ENCODE measurements around the gene DDX1.

DDX1 gene

DNA sequence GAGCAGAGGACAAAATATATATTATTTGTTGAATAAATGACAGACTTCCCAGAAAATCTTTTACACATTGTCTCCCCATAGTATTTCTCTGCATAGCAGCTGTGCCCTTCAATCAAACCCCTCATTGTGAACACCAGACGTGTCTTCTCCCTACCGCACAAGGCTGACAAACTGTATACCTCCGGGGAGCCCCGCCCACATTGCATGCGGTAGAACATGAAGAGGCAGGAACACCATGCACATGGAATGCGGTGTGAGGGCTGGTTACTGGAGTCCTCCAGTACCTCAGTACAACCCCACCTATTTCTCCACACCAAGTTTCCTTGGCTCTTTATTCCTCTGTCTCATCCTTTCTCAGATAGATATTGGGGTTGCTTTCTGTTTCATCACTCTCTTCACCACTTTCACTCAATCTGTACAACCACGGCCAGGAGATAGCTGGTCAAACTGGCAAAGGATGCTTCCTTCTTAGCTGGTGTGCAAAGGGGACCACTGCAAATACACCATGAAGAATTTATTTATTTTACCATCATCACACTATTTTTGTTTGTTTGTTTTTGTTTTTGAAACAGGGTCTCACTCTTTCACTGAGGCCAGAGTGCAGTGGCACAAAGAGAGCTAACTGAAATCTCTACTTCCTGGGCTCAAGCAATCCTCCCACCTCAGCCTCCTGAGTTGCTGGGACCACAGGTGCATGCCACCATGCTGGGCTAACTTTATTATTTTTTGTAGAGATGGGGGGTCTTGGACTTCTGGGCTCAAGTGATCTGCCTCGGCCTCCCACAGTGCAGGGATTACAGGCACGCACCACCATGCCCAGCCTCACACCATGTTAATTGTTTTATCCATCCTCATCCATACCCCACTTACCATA is 28.2 kb upstream of the DDX1 start:
- Histone ChIP-seq H3K27ac (ENCODE audit: low read length, poor library complexity, severe bottlenecking) (no peak overlapping the region), H3K14ac (ENCODE audit: low read length in 2 of 2) (no peak overlapping the region), H2AFZ (ENCODE audit: low read depth, low read length) (no peak overlapping the region), H3K23ac (ENCODE audit: low read length in 2 of 2) (no peak overlapping the region), H2BK12ac (ENCODE audit: low read length in 2 of 2) (no peak overlapping the region), H3K9ac (ENCODE audit: low read length) (no peak overlapping the region), H3K18ac (ENCODE audit: low read depth in 1 of 2, low read length in 2 of 2) (no peak overlapping the region), H3K4me2 (ENCODE audit: low read length, poor library complexity, severe bottlenecking) (no peak overlapping the region), H3K4me1 (ENCODE audit: control insufficient read depth, insufficient read depth, low read depth, low read length) (no peaks in the 10 kb centered on the region), H2BK5ac (ENCODE audit: low read depth, low read length, poor library complexity, severe bottlenecking) (no peak overlapping the region), H3K4me3 (ENCODE audit: insufficient read depth in 1 of 2, low read depth in 1 of 2, low read length in 2 of 2) (no peak overlapping the region), H2AK5ac (ENCODE audit: low read length, severe bottlenecking) (no peak overlapping the region), H3K4ac (ENCODE audit: low read depth in 1 of 2, low read length in 2 of 2) (no peak overlapping the region), H3K36me3 (ENCODE audit: control insufficient read depth in 1 of 2, insufficient read depth in 2 of 2, low read depth in 1 of 2, low read length in 2 of 2) (no peaks in the 10 kb centered on the region), H2BK120ac (ENCODE audit: low read depth, low read length) (no peak overlapping the region), H4K8ac (ENCODE audit: low read length) (no peak overlapping the region), H3K9me3 (ENCODE audit: control insufficient read depth, low read length) (no peaks in the 10 kb centered on the region), H4K91ac (ENCODE audit: low read length) (no peak overlapping the region), H3K27me3 (ENCODE audit: control insufficient read depth in 1 of 2, insufficient read depth in 1 of 2, low read length in 2 of 2) (no peaks in the 10 kb centered on the region), H3K79me1 (replicated peaks; ENCODE audit: low read length, poor library complexity, severe bottlenecking) (no peaks in the 10 kb centered on the region), H2BK15ac (ENCODE audit: low read depth, poor library complexity, severe bottlenecking) (no peak overlapping the region)
- WGBS = 91% methylated on average over 9 of the region's 9 CpGs
- no peak for DNase-seq

- Histone ChIP-seq H3K27ac (ENCODE audit: low read length, poor library complexity, severe bottlenecking) (no peak overlapping the region), H3K36me3 (ENCODE audit: control insufficient read depth in 1 of 2, insufficient read depth in 2 of 2, low read depth in 1 of 2, low read length in 2 of 2) (no peaks in the 10 kb centered on the region), H3K79me1 (replicated peaks; ENCODE audit: low read length, poor library complexity, severe bottlenecking) (no peaks in the 10 kb centered on the region), H3K4me3 (ENCODE audit: insufficient read depth in 1 of 2, low read depth in 1 of 2, low read length in 2 of 2) (no peak overlapping the region), H2BK12ac (ENCODE audit: low read length in 2 of 2) (no peak overlapping the region), H2BK120ac (ENCODE audit: low read depth, low read length) (no peak overlapping the region), H3K4me2 (ENCODE audit: low read length, poor library complexity, severe bottlenecking) (no peak overlapping the region), H3K9ac (ENCODE audit: low read length) (no peak overlapping the region), H3K14ac (ENCODE audit: low read length in 2 of 2) (no peak overlapping the region), H4K8ac (ENCODE audit: low read length) (no peak overlapping the region), H2AFZ (ENCODE audit: low read depth, low read length) (no peak overlapping the region), H3K4me1 (ENCODE audit: control insufficient read depth, insufficient read depth, low read depth, low read length) (no peaks in the 10 kb centered on the region), H3K9me3 (ENCODE audit: control insufficient read depth, low read length) (no peaks in the 10 kb centered on the region), H3K23ac (ENCODE audit: low read length in 2 of 2) (no peak overlapping the region), H3K27me3 (ENCODE audit: control insufficient read depth in 1 of 2, insufficient read depth in 1 of 2, low read length in 2 of 2) (no peaks in the 10 kb centered on the region), H3K4ac (ENCODE audit: low read depth in 1 of 2, low read length in 2 of 2) (no peak overlapping the region), H4K91ac (ENCODE audit: low read length) (no peak overlapping the region), H2BK15ac (ENCODE audit: low read depth, poor library complexity, severe bottlenecking) (no peak overlapping the region), H3K18ac (ENCODE audit: low read depth in 1 of 2, low read length in 2 of 2) (no peak overlapping the region), H2BK5ac (ENCODE audit: low read depth, low read length, poor library complexity, severe bottlenecking) (no peak overlapping the region), H2AK5ac (ENCODE audit: low read length, severe bottlenecking) (no peak overlapping the region)
- DNase-seq = no peak
- WGBS = 100% methylated on average over 2 of the region's 3 CpGs
Observed at GRCh38 chr2:15565392-15565791, 26.3 kb upstream of the DDX1 start.

DNA sequence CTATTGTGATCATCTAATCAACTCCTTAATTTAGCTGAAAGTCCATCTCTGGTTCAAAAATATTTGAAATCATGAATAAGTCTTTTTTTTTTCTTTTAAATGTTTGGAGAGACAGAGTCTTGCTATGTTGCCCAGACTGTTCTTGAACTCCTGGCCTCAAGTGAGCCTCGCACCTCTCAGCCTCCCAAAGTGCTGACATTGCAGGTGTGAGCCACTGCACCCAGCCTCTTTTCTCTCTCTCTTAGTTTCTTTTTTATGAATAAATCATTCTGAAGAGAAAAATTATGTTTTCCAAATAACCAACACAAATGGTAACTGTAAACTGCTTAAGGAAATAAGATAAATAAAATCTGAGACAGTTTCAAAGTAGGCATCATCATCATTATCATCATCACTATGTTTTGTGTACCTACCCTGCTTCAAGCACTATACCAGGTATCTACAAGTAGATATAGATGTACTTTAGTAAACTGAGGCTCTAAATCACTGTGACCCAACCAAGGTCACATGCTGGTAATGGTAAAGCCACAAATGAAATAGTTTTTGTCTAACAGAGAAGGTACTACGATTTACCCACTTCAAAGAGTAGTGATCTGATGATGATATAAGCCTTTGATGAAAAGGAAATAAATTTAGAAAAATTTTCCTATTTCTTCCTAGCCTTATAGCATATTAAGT is 25.5 kb upstream of the DDX1 start:
- H2BK5ac ChIP-seq (ENCODE audit: low read depth, low read length, poor library complexity, severe bottlenecking) = no peak overlapping the region
- H3K4me2 ChIP-seq (ENCODE audit: low read length, poor library complexity, severe bottlenecking) = no peak overlapping the region
- H3K27me3 ChIP-seq (ENCODE audit: control insufficient read depth in 1 of 2, insufficient read depth in 1 of 2, low read length in 2 of 2) = no peaks in the 10 kb centered on the region
- no peaks in the 10 kb centered on the region for H3K4me1 ChIP-seq (ENCODE audit: control insufficient read depth, insufficient read depth, low read depth, low read length)
- no peak overlapping the region for H3K4me3 ChIP-seq (ENCODE audit: insufficient read depth in 1 of 2, low read depth in 1 of 2, low read length in 2 of 2)
- H3K4ac ChIP-seq (ENCODE audit: low read depth in 1 of 2, low read length in 2 of 2) = no peak overlapping the region
- H3K14ac ChIP-seq (ENCODE audit: low read length in 2 of 2) = no peak overlapping the region
- DNase-seq = no peak
- WGBS = 0% methylated on average over 1 of the region's 2 CpGs
- H2BK15ac ChIP-seq (ENCODE audit: low read depth, poor library complexity, severe bottlenecking) = no peak overlapping the region
- no peak overlapping the region for H4K91ac ChIP-seq (ENCODE audit: low read length)
- no peak overlapping the region for H3K23ac ChIP-seq (ENCODE audit: low read length in 2 of 2)
- no peaks in the 10 kb centered on the region for H3K79me1 ChIP-seq (replicated peaks; ENCODE audit: low read length, poor library complexity, severe bottlenecking)
- no peak overlapping the region for H2BK120ac ChIP-seq (ENCODE audit: low read depth, low read length)
- H3K18ac ChIP-seq (ENCODE audit: low read depth in 1 of 2, low read length in 2 of 2) = no peak overlapping the region
- H3K27ac ChIP-seq (ENCODE audit: low read length, poor library complexity, severe bottlenecking) = no peak overlapping the region
- H3K36me3 ChIP-seq (ENCODE audit: control insufficient read depth in 1 of 2, insufficient read depth in 2 of 2, low read depth in 1 of 2, low read length in 2 of 2) = no peaks in the 10 kb centered on the region
- no peak overlapping the region for H2BK12ac ChIP-seq (ENCODE audit: low read length in 2 of 2)
- no peak overlapping the region for H2AFZ ChIP-seq (ENCODE audit: low read depth, low read length)
- H2AK5ac ChIP-seq (ENCODE audit: low read length, severe bottlenecking) = no peak overlapping the region
- H4K8ac ChIP-seq (ENCODE audit: low read length) = no peak overlapping the region
- H3K9ac ChIP-seq (ENCODE audit: low read length) = no peak overlapping the region
- H3K9me3 ChIP-seq (ENCODE audit: control insufficient read depth, low read length) = no peaks in the 10 kb centered on the region

GRCh38 chr2:15566912-15567311 is 24.8 kb upstream of the DDX1 start:
- Histone ChIP-seq H2BK12ac (ENCODE audit: low read length in 2 of 2) (no peak overlapping the region), H3K4ac (ENCODE audit: low read depth in 1 of 2, low read length in 2 of 2) (no peak overlapping the region), H3K23ac (ENCODE audit: low read length in 2 of 2) (no peak overlapping the region), H3K4me1 (ENCODE audit: control insufficient read depth, insufficient read depth, low read depth, low read length) (no peaks in the 10 kb centered on the region), H4K91ac (ENCODE audit: low read length) (no peak overlapping the region), H3K9ac (ENCODE audit: low read length) (no peak overlapping the region), H3K9me3 (ENCODE audit: control insufficient read depth, low read length) (no peaks in the 10 kb centered on the region), H2BK15ac (ENCODE audit: low read depth, poor library complexity, severe bottlenecking) (no peak overlapping the region), H2BK120ac (ENCODE audit: low read depth, low read length) (no peak overlapping the region), H4K8ac (ENCODE audit: low read length) (no peak overlapping the region), H3K36me3 (ENCODE audit: control insufficient read depth in 1 of 2, insufficient read depth in 2 of 2, low read depth in 1 of 2, low read length in 2 of 2) (no peaks in the 10 kb centered on the region), H2AK5ac (ENCODE audit: low read length, severe bottlenecking) (no peak overlapping the region), H3K14ac (ENCODE audit: low read length in 2 of 2) (no peak overlapping the region), H2BK5ac (ENCODE audit: low read depth, low read length, poor library complexity, severe bottlenecking) (no peak overlapping the region), H3K79me1 (replicated peaks; ENCODE audit: low read length, poor library complexity, severe bottlenecking) (no peaks in the 10 kb centered on the region), H3K18ac (ENCODE audit: low read depth in 1 of 2, low read length in 2 of 2) (no peak overlapping the region), H3K27ac (ENCODE audit: low read length, poor library complexity, severe bottlenecking) (no peak overlapping the region), H3K4me3 (ENCODE audit: insufficient read depth in 1 of 2, low read depth in 1 of 2, low read length in 2 of 2) (no peak overlapping the region), H3K27me3 (ENCODE audit: control insufficient read depth in 1 of 2, insufficient read depth in 1 of 2, low read length in 2 of 2) (no peaks in the 10 kb centered on the region), H2AFZ (ENCODE audit: low read depth, low read length) (no peak overlapping the region), H3K4me2 (ENCODE audit: low read length, poor library complexity, severe bottlenecking) (no peak overlapping the region)
- no peak for DNase-seq
- WGBS = 89% methylated on average over 4 of the region's 6 CpGs
